GM23338 (cell line): ENCODE measurements around the gene SPCS2.

Experiments used
- CREB1 ChIP-seq: fragments of 250-450 bp; sonication (Bioruptor Pico); IDR thresholded peaks from 2 replicates; pipeline ENCODE4 v1.5.0; 2020; ENCODE audit warnings: low read depth, mild to moderate bottlenecking, moderate library complexity
- CTCF ChIP-seq, 2 experiments: fragments of 200-600 bp in 1 of 2; sonication (generic) in 1 of 2; conservative IDR thresholded peaks; 2 replicates each; pipeline versions ENCODE4 v1.5.1 to v1.6.1; 2016 to 2017; ENCODE audit warnings: antibody characterized with exemption in 2 of 2, low read depth in 2 of 2, mild to moderate bottlenecking in 2 of 2, moderate library complexity in 1 of 2
- ETS1 ChIP-seq: IDR thresholded peaks from 2 replicates; pipeline ENCODE4 v1.6.1; 2016; ENCODE audit warnings: antibody characterized with exemption
- EZH2 ChIP-seq: fragments of 200-600 bp; sonication (generic); IDR thresholded peaks from one replicate; pipeline ENCODE4 v1.8.0; 2017; ENCODE audit warnings: antibody characterized with exemption, mild to moderate bottlenecking, low read depth; ENCODE audit not compliant: unreplicated experiment
- EZH2phosphoT487 ChIP-seq: fragments of 200-600 bp; sonication (generic); IDR thresholded peaks from one replicate; pipeline ENCODE4 v1.8.1; 2018; ENCODE audit warnings: antibody characterized with exemption; ENCODE audit not compliant: unreplicated experiment
- JUNB ChIP-seq: IDR thresholded peaks from one replicate; pipeline ENCODE4 v1.6.1; 2016; ENCODE audit warnings: antibody characterized with exemption; ENCODE audit not compliant: unreplicated experiment
- POLR2AphosphoS5 ChIP-seq: IDR thresholded peaks from 2 replicates; pipeline ENCODE4 v1.6.1; 2016; ENCODE audit warnings: antibody characterized with exemption, low read depth
- REST ChIP-seq: IDR thresholded peaks from one replicate; pipeline ENCODE4 v1.6.1; 2018; ENCODE audit warnings: antibody characterized with exemption; ENCODE audit not compliant: unreplicated experiment
- STAT1 ChIP-seq: IDR thresholded peaks from one replicate; pipeline ENCODE4 v1.6.1; 2016; ENCODE audit warnings: antibody characterized with exemption; ENCODE audit not compliant: unreplicated experiment

DNA sequence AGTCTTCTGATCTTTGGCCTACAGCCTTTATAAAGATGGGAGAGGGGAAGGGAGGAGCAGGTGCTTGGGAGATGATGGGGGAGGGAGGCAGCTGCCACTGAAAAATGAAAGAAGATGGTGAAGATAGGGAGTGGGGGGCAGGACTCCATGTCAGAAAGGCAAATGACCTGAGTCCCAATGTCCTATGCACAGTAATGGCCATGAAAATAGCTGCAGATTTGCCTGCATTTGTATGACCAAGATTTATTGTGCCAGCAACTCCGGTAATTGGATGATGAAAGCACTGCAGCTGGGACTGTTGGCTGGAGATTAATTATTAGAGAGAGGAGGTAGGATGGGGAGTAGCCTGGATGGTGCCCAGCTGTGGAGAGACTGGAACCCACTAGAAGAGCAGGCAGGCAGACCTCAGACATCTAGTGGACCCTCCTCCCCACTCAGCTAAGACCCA lies 75.7 kb downstream of the SPCS2 start:
- no peak for TF ChIP-seq CTCF (conservative IDR thresholded peaks at IDR 0.05; ENCODE audit: low read depth in 2 of 2)
- TF ChIP-seq EZH2phosphoT487, result no peak
- TF ChIP-seq EZH2, result no peak
- no peak for TF ChIP-seq POLR2AphosphoS5
- TF ChIP-seq ETS1, result no peak
- TF ChIP-seq STAT1, result no peak
- TF ChIP-seq REST, result no peak
- TF ChIP-seq JUNB, result no peak
- TF ChIP-seq CREB1 (CRISPR knock-in tag), result no peak
